Neural progenitor cell (in vitro differentiated cells): Measurements from ENCODE around the gene SPIN1. TPM values are rescaled to one million over a fixed set of nuclear protein-coding genes. Genes with fewer than 3 reads are reported as not detected.

Experiments used
- DNase-seq: peaks from one replicate; pipeline ENCODE4 v3.0.0-alpha.2; 2016; ENCODE audit warnings: low spot score
- H2AFZ ChIP-seq: fragments of 200-600 bp; sonication (generic); replicated peaks from 2 replicates; pipeline ENCODE4 v1.6.1; 2016; ENCODE audit warnings: antibody characterized with exemption
- H3F3A ChIP-seq: fragments of 200-600 bp; sonication (generic); 2 replicates; pipeline ENCODE4 v1.6.1; 2016; ENCODE audit warnings: antibody characterized with exemption, low read depth
- H3K27ac ChIP-seq: fragments of 200-600 bp; sonication (generic); 2 replicates; pipeline ENCODE4 v1.5.1; 2016; ENCODE audit warnings: mild to moderate bottlenecking
- H3K27me3 ChIP-seq: fragments of 200-600 bp; sonication (generic); 2 replicates; pipeline ENCODE4 v1.6.1; 2016; ENCODE audit warnings: mild to moderate bottlenecking, moderate library complexity
- H3K36me3 ChIP-seq: fragments of 200-600 bp; sonication (generic); 2 replicates; pipeline ENCODE4 v1.5.1; 2016
- H3K4me1 ChIP-seq: fragments of 200-600 bp; sonication (generic); 2 replicates; pipeline ENCODE4 v1.6.1; 2016; ENCODE audit warnings: mixed run types
- H3K4me2 ChIP-seq: fragments of 200-600 bp; sonication (generic); 2 replicates; pipeline ENCODE4 v1.6.1; 2016
- H3K4me3 ChIP-seq: fragments of 200-600 bp; sonication (generic); 2 replicates; pipeline ENCODE4 v1.5.1; 2016
- H3K79me2 ChIP-seq: fragments of 200-600 bp; sonication (generic); 2 replicates; pipeline ENCODE4 v1.6.1; 2016; ENCODE audit warnings: low read depth
- H3K9ac ChIP-seq: fragments of 200-600 bp; sonication (generic); 2 replicates; pipeline ENCODE4 v1.6.1; 2016
- H3K9me3 ChIP-seq: fragments of 200-600 bp; sonication (generic); 2 replicates; pipeline ENCODE4 v1.5.1; 2016; ENCODE audit warnings: low read depth
- H4K20me1 ChIP-seq: fragments of 200-600 bp; sonication (generic); 2 replicates; pipeline ENCODE4 v1.6.1; 2016; ENCODE audit warnings: low read depth
- H3K27ac Mint-ChIP-seq: 3 replicates; pipeline ENCODE4 v1.8.0; 2021; ENCODE audit warnings: mixed read lengths
- H3K27me3 Mint-ChIP-seq: 2 replicates; pipeline ENCODE4 v1.8.0; 2022; ENCODE audit warnings: low read depth, mild to moderate bottlenecking, inconsistent platforms, moderate library complexity, mixed read lengths; ENCODE audit not compliant: insufficient read depth
- H3K36me3 Mint-ChIP-seq: 3 replicates; pipeline ENCODE4 v1.8.0; 2021; ENCODE audit warnings: mixed read lengths
- H3K4me1 Mint-ChIP-seq: 3 replicates; pipeline ENCODE4 v1.8.0; 2021; ENCODE audit warnings: mixed read lengths
- H3K4me3 Mint-ChIP-seq: 3 replicates; pipeline ENCODE4 v1.8.0; 2021; ENCODE audit warnings: mild to moderate bottlenecking, moderate library complexity, mixed read lengths
- H3K9me3 Mint-ChIP-seq: 3 replicates; pipeline ENCODE4 v1.8.0; 2020; ENCODE audit warnings: mixed read lengths
- EZH2 ChIP-seq: fragments of 200-600 bp; sonication (generic); IDR thresholded peaks from 2 replicates; pipeline ENCODE4 v1.6.1; 2017; ENCODE audit warnings: antibody characterized with exemption, mild to moderate bottlenecking, moderate library complexity
- EZH2phosphoT487 ChIP-seq: fragments of 200-600 bp; sonication (generic); IDR thresholded peaks from 2 replicates; pipeline ENCODE4 v1.6.1; 2017; ENCODE audit warnings: antibody characterized with exemption
- total RNA-seq: library from RNA; depleted of rRNA; stranded (reverse); fragments of >200 nt; gene quantifications from 2 replicates; pipeline ENCODE4 v1.2.3, GENCODE V29; 2015; ENCODE audit warnings: low replicate concordance
- TF ChIP-seq, protein P1 (sequence below): fragments of 200-600 bp; sonication (generic); IDR thresholded peaks from 2 replicates; pipeline ENCODE4 v1.5.1; 2017; ENCODE audit warnings: antibody characterized with exemption, mild to moderate bottlenecking

The SPIN1 gene
- total RNA-seq, 1 donor from 2014 or later: 101 TPM

DNA sequence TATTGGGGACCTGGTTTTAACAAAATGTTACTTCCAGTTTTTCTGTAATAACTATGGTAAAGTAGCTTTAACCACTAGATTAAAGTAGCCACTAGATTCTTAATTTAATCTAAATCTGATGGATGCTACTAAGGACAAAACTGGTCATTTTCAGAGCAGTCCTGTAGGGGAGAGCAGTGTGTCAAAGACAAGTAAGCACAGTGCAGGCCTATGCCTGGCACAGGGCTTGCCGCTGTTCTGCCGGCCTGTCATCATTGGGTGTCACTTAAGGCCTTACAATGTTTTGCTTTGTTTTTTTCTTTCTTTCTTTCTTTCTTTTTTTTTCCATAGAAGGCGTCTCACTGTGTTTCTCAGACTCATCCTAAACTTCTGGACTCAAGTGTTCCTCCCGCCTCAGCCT, 93.7 kb downstream of the SPIN1 start:
- Histone ChIP-seq H3K4me1 (no peaks in the 10 kb centered on the region), H3K79me2 (no peaks in the 10 kb centered on the region), H3K36me3 (peaks cover 10% of the 10 kb centered on the region), H3K27ac (no peak overlapping the region), H3F3A (no peaks in the 10 kb centered on the region), H2AFZ (no peak overlapping the region), H3K4me3 (no peak overlapping the region), H3K9ac (no peak overlapping the region), H3K27me3 (no peaks in the 10 kb centered on the region), H3K4me2 (no peak overlapping the region), H4K20me1 (no peaks in the 10 kb centered on the region), H3K9me3 (no peaks in the 10 kb centered on the region)
- DNase-seq: no peak
- TF ChIP-seq, protein P1, sequence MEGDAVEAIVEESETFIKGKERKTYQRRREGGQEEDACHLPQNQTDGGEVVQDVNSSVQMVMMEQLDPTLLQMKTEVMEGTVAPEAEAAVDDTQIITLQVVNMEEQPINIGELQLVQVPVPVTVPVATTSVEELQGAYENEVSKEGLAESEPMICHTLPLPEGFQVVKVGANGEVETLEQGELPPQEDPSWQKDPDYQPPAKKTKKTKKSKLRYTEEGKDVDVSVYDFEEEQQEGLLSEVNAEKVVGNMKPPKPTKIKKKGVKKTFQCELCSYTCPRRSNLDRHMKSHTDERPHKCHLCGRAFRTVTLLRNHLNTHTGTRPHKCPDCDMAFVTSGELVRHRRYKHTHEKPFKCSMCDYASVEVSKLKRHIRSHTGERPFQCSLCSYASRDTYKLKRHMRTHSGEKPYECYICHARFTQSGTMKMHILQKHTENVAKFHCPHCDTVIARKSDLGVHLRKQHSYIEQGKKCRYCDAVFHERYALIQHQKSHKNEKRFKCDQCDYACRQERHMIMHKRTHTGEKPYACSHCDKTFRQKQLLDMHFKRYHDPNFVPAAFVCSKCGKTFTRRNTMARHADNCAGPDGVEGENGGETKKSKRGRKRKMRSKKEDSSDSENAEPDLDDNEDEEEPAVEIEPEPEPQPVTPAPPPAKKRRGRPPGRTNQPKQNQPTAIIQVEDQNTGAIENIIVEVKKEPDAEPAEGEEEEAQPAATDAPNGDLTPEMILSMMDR: no peak
- TF ChIP-seq EZH2 (no peak), EZH2phosphoT487 (no peak)
- peaks cover 13% of the 10 kb centered on the region for H3K36me3 Mint-ChIP-seq
- no peak overlapping the region for H3K4me3 Mint-ChIP-seq
- H3K9me3 Mint-ChIP-seq: no peaks in the 10 kb centered on the region
- peaks cover 2% of the 10 kb centered on the region for H3K27me3 Mint-ChIP-seq
- peaks cover 22% of the 10 kb centered on the region for H3K4me1 Mint-ChIP-seq
- no peak overlapping the region for H3K27ac Mint-ChIP-seq

DNA sequence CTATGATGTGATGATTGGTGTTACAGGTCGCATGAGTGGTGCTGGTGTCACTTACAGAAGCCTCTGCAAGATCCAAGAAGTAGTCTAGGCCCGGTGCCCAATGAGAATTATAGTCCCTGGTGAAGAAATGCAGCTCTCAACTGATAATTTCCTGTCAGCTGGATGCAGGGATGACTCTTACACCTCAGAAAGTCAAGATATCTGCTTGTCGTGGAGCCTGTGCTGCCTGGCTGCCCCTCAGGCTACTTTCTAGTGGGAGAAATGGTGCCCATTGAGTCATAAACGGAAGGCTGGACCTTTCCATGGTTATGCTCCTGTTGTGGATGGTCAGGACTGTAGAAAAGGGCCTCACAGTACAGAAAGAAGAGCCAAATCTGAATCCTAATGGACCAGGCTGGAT, 99.9 kb downstream of the SPIN1 start:
- Mint-ChIP-seq H3K27ac (no peak overlapping the region), H3K4me1 (no peaks in the 10 kb centered on the region)
- H3K9ac ChIP-seq: no peak overlapping the region

DNA sequence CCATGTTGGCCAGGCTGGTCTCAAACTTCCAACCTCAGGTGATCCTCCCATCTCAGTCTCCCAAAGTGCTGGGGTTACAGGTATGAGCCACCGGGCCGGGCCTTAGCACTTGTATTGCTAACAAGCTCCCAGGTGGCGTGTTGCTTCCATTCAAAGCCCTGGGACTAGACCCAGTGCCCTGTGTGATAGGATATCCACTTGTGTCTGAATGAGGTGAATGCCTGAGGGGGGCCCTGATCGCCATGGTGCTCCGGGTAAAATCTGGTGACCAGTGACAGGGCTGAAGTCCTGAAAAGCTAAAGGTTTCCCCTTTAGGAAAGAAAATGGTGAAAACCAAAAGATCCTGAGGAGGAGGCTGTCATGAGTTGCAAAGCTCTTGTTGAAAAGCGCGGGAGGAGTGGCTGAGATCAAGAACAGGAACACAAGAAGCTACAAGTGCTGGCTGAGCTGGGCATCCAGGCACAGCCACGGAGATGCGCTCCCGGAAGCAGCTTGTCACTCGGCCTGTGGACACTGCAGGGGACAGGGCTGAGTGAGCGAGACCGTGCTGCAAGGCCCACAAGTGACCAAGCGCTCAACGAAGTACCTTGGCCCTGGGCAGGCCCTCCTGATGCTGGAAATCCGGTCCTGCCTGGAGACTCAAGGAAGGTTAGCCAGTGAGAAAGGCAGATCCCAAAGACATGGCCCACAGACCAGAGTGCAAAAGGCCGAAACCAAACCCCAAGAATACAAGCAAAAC, 106.9 kb downstream of the SPIN1 start:
- Mint-ChIP-seq H3K36me3 (no peaks in the 10 kb centered on the region), H3K27me3 (peaks cover 8% of the 10 kb centered on the region), H3K4me1 (peaks cover 13% of the 10 kb centered on the region), H3K4me3 (no peak overlapping the region), H3K27ac (peak overlapping the region; percentile 75), H3K9me3 (no peaks in the 10 kb centered on the region)
- H3K27me3 ChIP-seq: no peaks in the 10 kb centered on the region
- TF ChIP-seq, protein P1: no peak
- TF ChIP-seq EZH2phosphoT487 (no peak), EZH2 (no peak)
- H4K20me1 ChIP-seq: no peaks in the 10 kb centered on the region
- H3K79me2 ChIP-seq: no peaks in the 10 kb centered on the region
- DNase-seq: no peak
- no peak overlapping the region for H3K4me2 ChIP-seq
- no peaks in the 10 kb centered on the region for H3K36me3 ChIP-seq
- no peak overlapping the region for H3K27ac ChIP-seq
- no peak overlapping the region for H3K9ac ChIP-seq
- no peaks in the 10 kb centered on the region for H3K9me3 ChIP-seq
- H3K4me1 ChIP-seq: no peaks in the 10 kb centered on the region
- H3K4me3 ChIP-seq: no peak overlapping the region
- no peak overlapping the region for H2AFZ ChIP-seq
- H3F3A ChIP-seq: no peaks in the 10 kb centered on the region

More for the DNA sequence above, 99.9 kb downstream of the SPIN1 start:
- H3K4me1 ChIP-seq: no peaks in the 10 kb centered on the region
- H2AFZ ChIP-seq: no peak overlapping the region
- no peak for TF ChIP-seq EZH2phosphoT487
- TF ChIP-seq, protein P1: no peak
- TF ChIP-seq EZH2: no peak
- Mint-ChIP-seq H3K27me3 (peaks cover 5% of the 10 kb centered on the region), H3K4me3 (no peak overlapping the region), H3K36me3 (peaks cover 14% of the 10 kb centered on the region), H3K9me3 (no peaks in the 10 kb centered on the region)
- no peak overlapping the region for H3K4me2 ChIP-seq
- DNase-seq: no peak
- H3K9me3 ChIP-seq: no peaks in the 10 kb centered on the region
- no peaks in the 10 kb centered on the region for H3K27me3 ChIP-seq
- H3K79me2 ChIP-seq: no peaks in the 10 kb centered on the region
- no peak overlapping the region for H3K4me3 ChIP-seq
- H3K27ac ChIP-seq: no peak overlapping the region
- H4K20me1 ChIP-seq: no peaks in the 10 kb centered on the region
- H3K36me3 ChIP-seq: no peaks in the 10 kb centered on the region
- H3F3A ChIP-seq: no peaks in the 10 kb centered on the region
